DMS153 (cell line): Measurements from ENCODE around the gene RHOV.

Experiments used
- DNase-seq: peaks from one replicate; lab custom pipeline; 2025; lab: John Stamatoyannopoulos, UW

The RHOV gene

DNA sequence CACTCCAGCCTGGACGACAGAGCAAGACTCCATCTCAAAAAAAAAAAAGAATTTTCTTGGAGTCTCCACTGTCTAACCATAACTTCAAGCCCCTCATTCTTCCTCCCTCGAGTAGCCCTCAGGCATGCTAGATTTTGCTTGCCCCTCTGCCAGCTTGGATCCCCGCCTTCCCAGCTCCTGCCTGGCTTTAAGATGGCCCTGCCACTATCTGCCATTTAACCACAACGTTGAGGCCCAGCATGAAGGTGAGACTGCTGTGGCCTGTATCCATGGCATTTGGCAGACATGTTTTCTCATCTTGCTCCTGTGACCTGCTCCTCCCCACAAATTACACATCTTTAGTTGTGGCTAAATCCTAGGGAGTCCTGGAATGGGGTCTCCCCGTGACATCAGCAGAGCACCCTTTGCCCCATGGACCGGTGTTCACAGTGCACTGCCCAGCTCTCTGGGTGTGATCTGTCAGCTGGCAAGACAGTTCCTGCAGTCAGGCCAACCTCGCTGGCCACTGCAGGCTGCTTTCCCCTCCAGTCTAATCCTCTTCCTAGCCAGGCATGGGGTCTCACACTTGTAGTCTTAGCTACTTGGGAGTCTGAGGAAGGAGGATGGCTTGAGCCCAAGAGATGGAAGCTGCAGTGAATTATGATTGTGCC, 30.6 kb upstream of the RHOV start:
- DNase-seq, result no peak

DNA sequence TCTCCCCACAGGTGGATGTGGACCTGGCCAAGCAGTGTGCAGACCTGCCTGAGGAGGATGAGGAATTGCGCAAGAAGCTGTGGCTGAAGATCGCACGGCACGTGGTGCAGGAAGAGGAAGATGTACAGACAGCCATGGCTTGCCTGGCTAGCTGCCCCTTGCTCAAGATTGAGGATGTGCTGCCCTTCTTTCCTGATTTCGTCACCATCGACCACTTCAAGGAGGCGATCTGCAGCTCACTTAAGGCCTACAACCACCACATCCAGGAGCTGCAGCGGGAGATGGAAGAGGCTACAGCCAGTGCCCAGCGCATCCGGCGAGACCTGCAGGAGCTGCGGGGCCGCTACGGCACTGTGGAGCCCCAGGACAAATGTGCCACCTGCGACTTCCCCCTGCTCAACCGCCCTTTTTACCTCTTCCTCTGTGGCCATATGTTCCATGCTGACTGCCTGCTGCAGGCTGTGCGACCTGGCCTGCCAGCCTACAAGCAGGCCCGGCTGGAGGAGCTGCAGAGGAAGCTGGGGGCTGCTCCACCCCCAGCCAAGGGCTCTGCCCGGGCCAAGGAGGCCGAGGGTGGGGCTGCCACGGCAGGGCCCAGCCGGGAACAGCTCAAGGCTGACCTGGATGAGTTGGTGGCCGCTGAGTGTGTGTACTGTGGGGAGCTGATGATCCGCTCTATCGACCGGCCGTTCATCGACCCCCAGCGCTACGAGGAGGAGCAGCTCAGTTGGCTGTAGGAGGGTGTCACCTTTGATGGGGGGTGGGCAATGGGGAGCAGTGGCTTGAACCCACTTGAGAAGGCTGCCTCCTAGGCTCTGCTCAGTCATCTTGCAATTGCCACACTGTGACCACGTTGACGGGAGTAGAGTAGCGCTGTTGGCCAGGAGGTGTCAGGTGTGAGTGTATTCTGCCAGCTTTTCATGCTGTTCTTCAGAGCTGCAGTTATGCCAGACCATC, 28.8 kb upstream of the RHOV start:
- DNase-seq, result no peak

DNA sequence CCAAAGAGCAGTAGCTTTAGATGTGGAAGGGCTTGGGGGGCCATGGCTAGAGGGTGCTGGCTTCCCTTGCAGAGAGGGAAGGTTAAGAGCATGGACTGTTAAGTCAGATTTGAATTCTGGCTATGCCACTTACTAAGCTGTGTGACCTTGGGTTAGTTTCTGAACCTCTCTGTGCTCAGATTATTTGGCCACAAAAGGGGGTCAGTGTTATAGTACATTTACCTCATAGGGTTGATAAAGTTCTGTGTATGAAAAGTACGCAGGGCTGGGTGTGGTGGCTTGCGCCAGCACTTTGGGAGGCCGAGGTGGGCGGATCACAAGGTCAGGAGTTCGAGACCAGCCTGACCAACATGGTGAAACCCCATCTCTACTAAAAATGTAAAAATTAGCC, 27.0 kb upstream of the RHOV start:
- no peak for DNase-seq

DNA sequence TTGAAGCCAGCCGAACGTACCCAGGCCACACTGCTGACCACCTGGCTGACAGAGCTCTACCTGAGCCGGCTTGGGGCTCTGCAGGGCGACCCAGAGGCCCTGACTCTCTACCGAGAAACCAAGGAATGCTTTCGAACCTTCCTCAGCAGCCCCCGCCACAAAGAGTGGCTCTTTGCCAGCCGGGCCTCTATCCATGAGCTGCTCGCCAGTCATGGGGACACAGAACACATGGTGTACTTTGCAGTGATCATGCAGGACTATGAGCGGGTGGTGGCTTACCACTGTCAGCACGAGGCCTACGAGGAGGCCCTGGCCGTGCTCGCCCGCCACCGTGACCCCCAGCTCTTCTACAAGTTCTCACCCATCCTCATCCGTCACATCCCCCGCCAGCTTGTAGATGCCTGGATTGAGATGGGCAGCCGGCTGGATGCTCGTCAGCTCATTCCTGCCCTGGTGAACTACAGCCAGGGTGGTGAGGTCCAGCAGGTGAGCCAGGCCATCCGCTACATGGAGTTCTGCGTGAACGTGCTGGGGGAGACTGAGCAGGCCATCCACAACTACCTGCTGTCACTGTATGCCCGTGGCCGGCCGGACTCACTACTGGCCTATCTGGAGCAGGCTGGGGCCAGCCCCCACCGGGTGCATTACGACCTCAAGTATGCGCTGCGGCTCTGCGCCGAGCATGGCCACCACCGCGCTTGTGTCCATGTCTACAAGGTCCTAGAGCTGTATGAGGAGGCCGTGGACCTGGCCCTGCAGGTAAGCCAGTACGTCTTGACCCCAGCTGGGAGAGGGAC, 26.4 kb upstream of the RHOV start:
- no peak for DNase-seq

DNA sequence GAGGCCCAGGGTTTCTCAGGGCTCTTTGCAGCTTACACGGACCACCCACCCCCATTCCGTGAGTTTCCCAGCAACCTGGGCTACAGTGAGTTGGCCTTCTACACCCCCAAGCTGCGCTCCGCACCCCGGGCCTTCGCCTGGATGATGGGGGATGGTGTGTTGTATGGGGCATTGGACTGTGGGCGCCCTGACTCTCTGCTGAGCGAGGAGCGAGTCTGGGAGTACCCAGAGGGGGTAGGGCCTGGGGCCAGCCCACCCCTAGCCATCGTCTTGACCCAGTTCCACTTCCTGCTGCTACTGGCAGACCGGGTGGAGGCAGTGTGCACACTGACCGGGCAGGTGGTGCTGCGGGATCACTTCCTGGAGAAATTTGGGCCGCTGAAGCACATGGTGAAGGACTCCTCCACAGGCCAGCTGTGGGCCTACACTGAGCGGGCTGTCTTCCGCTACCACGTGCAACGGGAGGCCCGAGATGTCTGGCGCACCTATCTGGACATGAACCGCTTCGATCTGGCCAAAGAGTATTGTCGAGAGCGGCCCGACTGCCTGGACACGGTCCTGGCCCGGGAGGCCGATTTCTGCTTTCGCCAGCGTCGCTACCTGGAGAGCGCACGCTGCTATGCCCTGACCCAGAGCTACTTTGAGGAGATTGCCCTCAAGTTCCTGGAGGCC, 25.6 kb upstream of the RHOV start:
- no peak for DNase-seq

DNA sequence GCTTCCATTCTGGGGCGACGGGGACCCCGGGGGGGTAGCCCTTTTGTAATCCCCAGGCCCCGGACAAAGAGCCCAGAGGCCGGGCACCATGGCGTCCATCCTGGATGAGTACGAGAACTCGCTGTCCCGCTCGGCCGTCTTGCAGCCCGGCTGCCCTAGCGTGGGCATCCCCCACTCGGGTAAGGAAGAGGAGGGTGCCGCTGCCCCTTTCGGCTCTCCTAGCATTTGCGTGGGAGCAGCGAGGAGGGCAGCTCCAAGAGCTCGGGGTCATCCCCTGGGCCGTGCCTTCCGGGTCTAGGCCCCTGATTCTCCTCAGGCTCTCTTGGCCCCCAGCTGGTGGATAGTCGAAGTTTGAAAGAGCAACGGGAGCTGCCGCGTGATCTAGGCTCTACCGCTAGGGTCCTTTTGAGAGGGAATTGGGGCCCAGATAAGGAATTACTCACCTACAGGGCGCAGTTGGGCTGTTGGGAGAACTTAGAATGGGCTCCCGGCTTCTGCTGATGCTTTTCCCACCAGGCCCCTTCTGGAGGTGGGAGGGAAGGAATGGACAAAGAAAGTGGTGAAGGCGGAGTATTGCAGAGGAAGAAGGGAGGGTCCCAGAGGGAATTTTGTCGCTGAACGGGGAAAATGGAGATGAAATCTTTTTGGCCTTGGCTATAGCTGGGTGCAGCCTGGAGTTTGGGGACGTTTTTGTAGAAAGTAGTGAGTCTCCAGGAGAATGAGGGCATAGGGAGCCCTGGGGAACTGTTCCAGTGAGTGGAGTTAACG, 20.8 kb upstream of the RHOV start:
- no peak for DNase-seq

DNA sequence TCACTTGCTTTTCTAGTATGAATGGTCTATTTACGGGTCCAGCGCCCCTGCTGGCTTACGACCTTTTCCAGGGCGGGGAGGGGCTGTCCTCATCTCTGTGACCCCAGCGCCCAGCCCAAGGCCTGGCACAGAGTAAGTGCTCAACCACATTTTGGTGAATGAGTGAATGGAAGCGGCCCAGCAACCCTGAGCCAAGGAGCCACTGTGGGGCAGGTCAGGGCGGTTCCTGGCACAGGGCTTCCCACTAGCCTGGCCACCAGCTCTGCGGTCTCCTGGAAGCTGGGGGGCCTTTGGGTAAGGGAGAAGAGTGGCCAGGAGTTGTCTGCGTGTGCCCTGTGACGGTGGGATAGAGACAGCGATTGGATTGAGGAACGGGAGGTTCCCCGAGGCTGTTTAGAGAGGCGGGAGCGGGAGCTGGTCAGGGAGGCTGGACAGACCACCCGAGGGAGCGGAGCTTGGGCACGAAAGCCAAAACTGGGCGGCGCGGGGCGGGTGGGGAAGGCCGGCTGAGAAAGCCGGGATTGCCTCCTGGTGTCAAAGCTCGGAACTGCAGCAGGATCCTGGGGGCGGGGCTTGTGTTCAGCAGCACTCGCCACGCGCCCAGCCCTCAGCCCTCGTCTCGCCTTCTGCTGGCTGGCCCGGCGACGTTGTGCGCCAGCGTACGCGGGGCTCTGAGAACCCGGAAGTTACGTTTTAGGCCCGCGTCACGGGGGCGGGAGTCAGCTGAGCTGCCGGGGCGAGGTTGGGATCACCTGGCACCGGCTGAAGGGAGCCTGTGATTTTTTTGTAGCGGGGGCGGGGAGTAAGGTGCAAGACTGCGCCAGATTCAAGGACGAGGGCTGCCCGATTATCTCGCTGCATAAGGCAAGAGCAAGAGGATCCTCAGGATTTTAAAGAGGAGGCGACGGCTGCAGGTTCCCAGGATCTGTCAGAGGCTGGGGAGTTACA, 20.0 kb upstream of the RHOV start, which contains the start of gene VPS18:
Gene VPS18, plus strand, starts transcription at position 718 of the 948 bp plus-strand sequence. CDS start 319 bp downstream, outside the sequence.
- DNase-seq, result peak; percentile 73

DNA sequence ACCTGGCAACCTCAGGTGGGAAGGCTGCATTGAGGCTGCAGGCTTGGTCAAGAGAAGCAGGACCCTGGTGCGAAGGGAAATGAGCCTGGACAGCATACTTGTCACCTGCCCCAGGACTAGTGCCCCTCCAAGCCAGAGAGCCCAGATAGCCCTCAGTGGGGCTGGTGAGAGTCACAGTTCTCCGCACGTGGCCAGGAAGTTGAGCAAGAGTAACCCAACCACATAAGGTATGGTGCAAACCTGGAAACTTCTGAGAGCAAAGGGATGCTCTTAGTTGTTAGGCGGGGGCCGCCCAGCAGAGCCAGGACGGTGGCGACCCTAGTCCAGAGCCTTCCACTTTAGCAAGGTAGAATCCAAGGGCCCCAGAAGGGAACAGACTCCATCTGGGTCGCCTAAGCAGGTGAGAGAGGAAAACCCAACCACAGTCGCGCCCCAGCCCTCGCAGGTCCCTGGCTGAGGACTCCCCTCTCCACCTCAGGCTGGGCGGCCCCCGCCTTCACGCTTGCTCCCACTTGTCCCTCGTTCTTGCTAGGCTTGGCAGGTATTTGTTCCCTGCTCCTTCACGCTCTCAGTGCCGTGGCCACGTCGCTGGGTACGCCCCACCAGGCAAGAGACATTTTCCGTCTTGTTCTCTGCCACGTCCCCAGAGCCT, 19.1 kb upstream of the RHOV start:
- no peak for DNase-seq

DNA sequence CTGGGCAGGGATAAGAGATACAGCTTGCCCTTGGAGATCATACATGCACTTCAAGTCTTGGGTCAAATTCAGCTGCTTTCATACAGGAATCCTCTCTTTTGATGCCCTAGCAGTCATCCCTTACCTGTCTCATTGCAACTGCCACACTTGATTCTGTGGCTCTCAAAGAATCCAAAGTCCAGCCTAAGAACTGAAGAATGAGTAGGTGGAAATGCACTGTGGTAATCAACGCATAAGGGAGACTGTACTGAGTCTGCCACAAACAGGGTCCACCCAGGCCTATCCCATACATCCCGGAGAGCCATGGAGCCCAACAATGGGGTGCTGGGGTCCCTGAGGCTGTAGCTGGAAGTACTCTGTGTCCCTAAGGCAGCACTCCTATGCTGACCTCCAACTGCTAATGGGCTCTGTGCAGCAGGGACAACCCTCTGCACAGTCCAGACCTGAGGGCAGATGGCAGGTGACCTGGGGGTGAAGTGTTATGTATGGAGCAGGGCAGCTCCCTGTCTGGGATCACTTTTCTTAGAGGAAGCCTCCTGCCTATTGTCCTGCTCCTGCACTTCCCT, 18.5 kb upstream of the RHOV start:
- DNase-seq, result no peak

DNA sequence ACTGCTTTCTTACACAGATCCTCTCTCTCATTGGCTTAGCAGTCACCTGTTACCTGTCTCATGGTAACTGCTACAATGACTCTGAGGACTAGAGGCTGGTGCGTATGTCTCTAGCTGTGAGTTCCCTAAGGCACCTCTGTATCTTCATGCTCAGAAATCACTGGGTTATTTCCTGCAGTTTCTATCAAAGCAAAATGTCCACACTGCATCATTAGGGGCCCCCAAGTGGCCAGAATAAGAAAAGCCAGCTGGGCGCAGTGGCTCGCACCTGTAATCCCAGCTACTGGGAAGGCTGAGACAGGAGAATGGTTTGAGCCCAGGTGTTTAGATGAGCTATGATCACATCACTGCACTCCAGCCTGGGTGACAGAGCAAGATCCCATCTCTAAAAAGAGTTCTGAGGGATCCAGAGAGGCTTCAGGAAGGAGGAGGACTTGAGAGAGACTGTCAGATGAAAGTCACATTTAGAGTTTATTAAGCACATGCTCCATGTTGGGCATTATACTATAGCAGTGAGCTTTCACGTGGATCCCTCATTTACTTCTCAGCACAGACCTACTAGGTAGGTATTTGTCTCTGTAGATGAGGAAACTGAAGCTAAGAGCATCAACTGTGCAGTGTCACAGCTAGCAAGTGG, 17.9 kb upstream of the RHOV start:
- DNase-seq, result peak; percentile 21

DNA sequence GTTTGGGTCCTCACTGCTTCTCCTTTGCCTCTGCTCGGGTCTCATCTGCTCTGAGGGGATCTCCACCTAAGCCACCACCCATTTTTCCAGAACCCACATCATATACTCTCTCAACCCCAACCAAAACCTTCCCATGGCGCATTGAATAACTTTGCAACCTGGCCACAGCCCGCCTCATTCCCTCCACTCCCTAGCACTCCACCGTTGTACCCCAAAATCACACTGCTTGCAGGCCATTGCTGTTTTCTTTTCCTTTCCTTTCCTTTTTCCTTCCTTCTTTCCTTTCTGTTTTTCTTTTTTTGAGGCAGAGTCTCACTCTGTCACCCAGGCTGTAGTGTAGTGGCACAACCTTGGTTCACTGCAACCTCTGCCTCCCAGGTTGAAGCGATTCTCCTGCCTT, 17.1 kb upstream of the RHOV start:
- DNase-seq, result no peak

DNA sequence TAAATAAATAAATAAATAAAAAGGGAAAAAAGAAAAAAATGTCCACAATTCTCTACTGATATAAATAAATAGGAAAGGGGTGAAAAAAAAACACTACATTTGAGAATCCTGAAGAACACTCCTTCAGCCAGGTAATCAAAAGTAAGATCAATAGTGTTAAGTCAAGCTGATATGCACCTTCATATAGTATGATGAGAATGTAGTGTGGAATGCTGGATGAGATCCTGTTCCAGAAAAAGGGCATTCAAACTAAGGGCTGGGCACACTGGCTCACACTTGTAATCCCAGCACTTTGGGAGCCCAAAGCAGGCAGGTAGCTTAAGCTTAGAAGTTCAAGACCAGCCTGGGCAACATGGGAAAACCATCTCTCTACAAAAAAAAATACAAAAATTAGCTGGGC, 15.1 kb upstream of the RHOV start:
- no peak for DNase-seq

DNA sequence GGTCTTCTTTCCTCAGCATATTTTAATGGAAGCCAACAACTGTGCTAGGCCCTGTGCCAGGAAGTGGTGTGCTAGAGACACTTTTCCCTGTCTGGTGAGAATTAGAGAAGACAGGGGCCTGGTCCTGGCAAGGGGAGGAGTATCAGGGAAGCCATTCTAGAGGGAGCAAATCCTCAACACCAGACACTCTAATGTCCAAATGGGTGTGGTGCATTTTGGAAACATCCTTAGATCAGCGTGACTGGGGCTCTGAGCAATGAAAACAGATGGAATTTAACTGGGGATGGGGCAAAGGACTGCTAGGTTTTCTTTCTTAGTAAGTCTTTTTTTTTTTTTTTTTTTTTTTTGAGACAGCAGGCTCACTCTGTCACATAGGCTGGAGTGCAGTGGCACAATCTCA, 12.6 kb upstream of the RHOV start:
- no peak for DNase-seq

DNA sequence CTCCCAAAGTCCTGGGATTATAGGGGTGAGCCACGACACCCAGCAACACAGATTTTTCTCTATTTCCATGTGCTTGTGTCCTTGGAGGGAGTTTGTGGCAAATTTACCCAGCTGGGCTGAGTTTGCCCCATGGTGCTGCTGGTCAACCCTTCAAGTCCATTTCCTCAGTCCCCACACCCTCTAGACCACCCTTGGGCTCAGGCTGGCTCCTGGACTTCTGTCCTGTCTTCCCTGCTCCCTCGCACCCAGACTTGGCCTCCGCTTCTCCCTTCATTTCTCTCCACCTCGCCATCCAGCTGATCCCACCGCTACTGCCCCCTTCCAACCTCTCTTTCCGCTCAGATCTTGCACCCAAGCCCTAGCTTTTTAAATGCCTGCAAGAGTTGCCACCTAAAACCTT, 7.3 kb upstream of the RHOV start:
- no peak for DNase-seq

DNA sequence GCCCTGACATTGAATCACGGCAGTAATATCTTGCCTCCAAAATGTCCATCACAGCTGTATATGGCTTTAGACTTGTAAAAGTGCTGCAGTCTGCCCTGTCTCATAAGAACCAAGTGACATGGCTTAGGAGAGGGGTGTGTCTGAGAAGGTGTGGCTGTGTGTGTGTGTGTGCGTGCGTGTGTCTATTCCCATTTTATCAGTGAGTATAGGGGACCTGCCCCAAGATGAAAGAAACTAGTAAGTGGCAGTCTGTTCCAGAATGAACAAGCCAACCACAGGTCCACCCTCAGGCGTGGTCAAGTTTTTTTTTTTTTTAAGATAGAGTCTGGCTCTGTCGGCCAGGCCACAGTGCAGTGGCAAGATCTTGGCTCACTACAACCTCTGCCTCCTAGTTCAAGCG, 5.6 kb upstream of the RHOV start:
- DNase-seq, result no peak

DNA sequence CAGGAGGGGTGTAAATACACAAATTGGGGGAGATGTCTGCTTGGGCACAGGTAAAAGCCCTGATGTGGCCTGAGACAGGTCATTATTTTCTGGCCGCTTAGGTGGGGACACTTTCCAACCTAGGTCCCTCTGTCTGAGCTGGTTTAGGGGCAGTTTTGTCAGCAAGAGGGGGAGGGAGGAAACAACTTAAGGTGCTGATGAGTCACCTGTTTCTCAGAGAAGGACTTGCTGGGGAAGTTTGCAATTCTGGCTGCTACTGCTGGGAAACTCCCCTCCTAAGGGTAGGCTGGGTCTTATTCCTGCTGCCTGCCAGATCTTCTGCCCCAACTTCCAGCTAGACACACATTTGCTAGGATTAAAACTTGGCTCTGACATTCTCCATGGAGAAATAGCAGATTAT, 4.8 kb upstream of the RHOV start:
- no peak for DNase-seq

DNA sequence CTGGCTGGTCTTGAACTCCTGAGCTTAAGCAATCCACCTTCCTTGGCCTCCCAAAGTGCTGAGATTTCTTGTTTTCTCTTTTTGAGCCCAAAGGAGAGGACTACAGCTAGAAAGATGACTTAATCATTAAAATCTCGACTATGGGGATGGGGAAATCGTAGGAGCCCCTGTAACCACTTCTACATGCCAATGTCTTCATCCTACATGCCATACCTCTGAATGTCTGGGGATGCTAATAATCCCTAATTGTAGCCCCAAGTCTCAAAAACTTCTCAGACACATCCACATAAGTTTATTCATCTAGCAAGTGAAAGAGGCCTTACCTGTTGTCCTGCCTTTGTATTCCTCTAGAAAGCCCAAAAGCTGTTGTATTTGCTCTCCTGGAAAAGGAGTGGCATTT, 3.7 kb upstream of the RHOV start:
- no peak for DNase-seq

DNA sequence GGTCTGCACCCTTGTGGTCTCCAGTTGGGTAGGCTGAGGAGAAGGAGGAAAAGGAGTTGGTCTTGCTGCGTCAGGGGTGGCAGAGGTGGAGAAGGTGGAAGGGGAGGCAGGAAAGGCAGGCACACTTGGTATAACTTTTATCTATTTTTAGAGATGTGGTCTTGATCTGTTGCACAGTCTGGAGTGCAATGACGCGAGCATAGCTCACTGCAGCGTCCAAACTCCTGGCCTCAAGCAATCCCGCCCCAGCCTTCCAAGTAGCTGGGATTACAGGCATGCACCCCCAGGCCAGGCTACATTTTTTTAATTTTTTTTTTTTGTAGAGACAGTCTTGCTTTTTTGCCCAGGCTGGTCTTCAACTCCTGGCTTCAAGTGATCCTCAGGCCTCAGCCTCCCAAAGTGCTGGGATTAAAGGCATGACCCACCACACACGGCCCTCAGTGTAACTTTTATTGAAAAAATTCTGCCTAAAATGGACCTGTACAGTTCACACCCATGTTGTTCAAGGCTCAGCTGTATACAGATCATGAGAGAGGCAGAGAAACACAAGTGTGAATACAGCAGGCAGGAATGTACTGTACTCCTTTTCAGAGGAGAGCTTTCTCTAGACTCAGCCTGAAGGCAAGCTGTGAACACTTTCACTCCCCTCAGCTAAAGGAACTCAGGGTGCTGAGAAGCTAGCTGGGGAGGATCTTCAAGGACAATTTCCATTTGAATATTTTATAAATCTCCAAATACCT, 2.1 kb upstream of the RHOV start:
- DNase-seq, result no peak
